ENCODE measurements around the gene POU2F1.

The POU2F1 gene

DNA sequence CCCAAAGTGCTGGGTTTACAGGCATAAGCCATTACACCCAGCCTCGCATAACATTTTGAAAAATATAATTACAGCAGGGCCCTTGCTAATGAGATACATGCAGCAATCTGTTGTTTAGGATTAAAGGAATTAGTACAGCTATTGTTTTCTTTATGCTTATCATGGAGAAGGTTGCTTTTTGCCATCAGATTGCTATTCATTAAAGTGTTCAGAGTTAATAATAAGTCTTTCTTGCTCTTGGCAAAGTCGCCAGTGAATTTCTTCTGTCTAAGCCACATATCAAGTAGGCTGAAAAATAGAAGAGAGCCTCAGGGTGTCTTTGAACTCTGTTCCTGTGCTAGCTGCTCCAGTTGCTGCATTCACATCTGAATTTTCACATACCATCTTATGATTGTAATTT is 144.1 kb downstream of the POU2F1 start:
- no peak for TF ChIP-seq CTCF (IDR thresholded peaks at IDR 0.05; ENCODE audit: low read depth, low read length)
- no peak for DNase-seq
- H3K27ac ChIP-seq = no peak overlapping the region

DNA sequence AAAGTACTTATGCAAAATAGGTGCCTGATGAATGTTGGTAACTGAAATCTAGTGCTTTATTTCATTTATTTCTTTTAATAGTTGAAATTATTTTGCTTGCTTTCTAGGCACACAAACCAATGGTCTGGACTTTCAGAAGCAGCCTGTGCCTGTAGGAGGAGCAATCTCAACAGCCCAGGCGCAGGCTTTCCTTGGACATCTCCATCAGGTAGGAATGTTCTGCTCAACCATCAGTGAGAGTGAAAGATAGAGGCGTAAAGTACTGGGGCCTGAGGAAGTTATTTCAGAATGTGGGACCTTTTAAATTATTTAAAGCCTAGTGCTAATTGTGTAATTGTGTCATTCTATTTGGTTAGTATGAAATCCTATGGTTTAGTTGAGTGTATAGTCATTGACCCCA is 144.7 kb downstream of the POU2F1 start:
- Histone ChIP-seq H3K4me3 (ENCODE audit: low read depth, low read length) (no peak overlapping the region), H3K27me3 (ENCODE audit: insufficient read depth, low read depth, severe bottlenecking) (no peaks in the 10 kb centered on the region), H3K27ac (no peak overlapping the region), H3K9me3 (ENCODE audit: severe bottlenecking) (no peaks in the 10 kb centered on the region), H3K36me3 (no peaks in the 10 kb centered on the region)
- DNase-seq = no peak
- no peak for TF ChIP-seq CTCF (IDR thresholded peaks at IDR 0.05; ENCODE audit: low read depth, low read length)

More for the DNA sequence above, 144.1 kb downstream of the POU2F1 start:
- H3K27me3 ChIP-seq (ENCODE audit: insufficient read depth, low read depth, severe bottlenecking) = no peaks in the 10 kb centered on the region
- H3K36me3 ChIP-seq = no peaks in the 10 kb centered on the region
- H3K9me3 ChIP-seq (ENCODE audit: severe bottlenecking) = no peaks in the 10 kb centered on the region
- no peak overlapping the region for H3K4me3 ChIP-seq (ENCODE audit: low read depth, low read length)

GRCh38 chr1:167367705-167368104 is 147.0 kb downstream of the POU2F1 start:
- Histone ChIP-seq H3K27ac (no peak overlapping the region), H3K36me3 (no peaks in the 10 kb centered on the region), H3K27me3 (ENCODE audit: insufficient read depth, low read depth, severe bottlenecking) (no peaks in the 10 kb centered on the region), H3K9me3 (ENCODE audit: severe bottlenecking) (no peaks in the 10 kb centered on the region), H3K4me3 (ENCODE audit: low read depth, low read length) (no peak overlapping the region)
- TF ChIP-seq CTCF (IDR thresholded peaks at IDR 0.05; ENCODE audit: low read depth, low read length) = no peak
- DNase-seq = no peak

GRCh38 chr1:167369175-167369574 is 148.5 kb downstream of the POU2F1 start:
- H3K4me3 ChIP-seq (ENCODE audit: low read depth, low read length) = no peak overlapping the region
- no peak for TF ChIP-seq CTCF (IDR thresholded peaks at IDR 0.05; ENCODE audit: low read depth, low read length)
- H3K27me3 ChIP-seq (ENCODE audit: insufficient read depth, low read depth, severe bottlenecking) = no peaks in the 10 kb centered on the region
- no peak overlapping the region for H3K27ac ChIP-seq
- no peaks in the 10 kb centered on the region for H3K36me3 ChIP-seq
- no peak for DNase-seq
- no peaks in the 10 kb centered on the region for H3K9me3 ChIP-seq (ENCODE audit: severe bottlenecking)

- H3K27ac ChIP-seq = no peak overlapping the region
- no peaks in the 10 kb centered on the region for H3K27me3 ChIP-seq (ENCODE audit: insufficient read depth, low read depth, severe bottlenecking)
- TF ChIP-seq CTCF (IDR thresholded peaks at IDR 0.05; ENCODE audit: low read depth, low read length) = no peak
- no peaks in the 10 kb centered on the region for H3K36me3 ChIP-seq
- no peak overlapping the region for H3K4me3 ChIP-seq (ENCODE audit: low read depth, low read length)
- no peak for DNase-seq
- H3K9me3 ChIP-seq (ENCODE audit: severe bottlenecking) = no peaks in the 10 kb centered on the region
Observed at GRCh38 chr1:167369933-167370332, 149.2 kb downstream of the POU2F1 start.

- H3K9me3 ChIP-seq (ENCODE audit: severe bottlenecking) = no peaks in the 10 kb centered on the region
- no peak overlapping the region for H3K4me3 ChIP-seq (ENCODE audit: low read depth, low read length)
- no peak overlapping the region for H3K27ac ChIP-seq
- no peak for TF ChIP-seq CTCF (IDR thresholded peaks at IDR 0.05; ENCODE audit: low read depth, low read length)
- H3K27me3 ChIP-seq (ENCODE audit: insufficient read depth, low read depth, severe bottlenecking) = no peaks in the 10 kb centered on the region
- DNase-seq = no peak
- no peaks in the 10 kb centered on the region for H3K36me3 ChIP-seq
Observed at GRCh38 chr1:167371030-167371429, 150.3 kb downstream of the POU2F1 start.

Measured in WERI-Rb-1 (cell line).